Neural crest cell (in vitro differentiated cells): Measurements from ENCODE around the gene CISD1. TPM values are rescaled to one million over a fixed set of nuclear protein-coding genes. Genes with fewer than 3 reads are reported as not detected.

ENCODE experiments used
- DNase-seq: peaks from one replicate; pipeline ENCODE4 v3.0.0; 2021; ENCODE audit warnings: low read depth, mixed read lengths, low spot score
- H3K27ac Mint-ChIP-seq: one replicate; pipeline ENCODE4 v1.8.0; 2021; ENCODE audit warnings: mild to moderate bottlenecking, mixed read lengths; ENCODE audit not compliant: unreplicated experiment
- H3K27me3 Mint-ChIP-seq: 2 replicates; pipeline ENCODE4 v1.8.0; 2021; ENCODE audit warnings: low read depth, mild to moderate bottlenecking, mixed read lengths
- H3K36me3 Mint-ChIP-seq: 2 replicates; pipeline ENCODE4 v1.8.0; 2021; ENCODE audit warnings: low read depth, mild to moderate bottlenecking, mixed read lengths
- H3K4me1 Mint-ChIP-seq: 2 replicates; pipeline ENCODE4 v1.8.0; 2021; ENCODE audit warnings: mixed read lengths
- H3K4me3 Mint-ChIP-seq: one replicate; pipeline ENCODE4 v1.8.0; 2021; ENCODE audit warnings: mild to moderate bottlenecking, mixed read lengths
- H3K9me3 Mint-ChIP-seq: 2 replicates; pipeline ENCODE4 v1.8.0; 2021; ENCODE audit warnings: mixed read lengths
- CTCF ChIP-seq: fragments of 200-600 bp; sonication (generic); conservative IDR thresholded peaks from 2 replicates; pipeline ENCODE4 v1.5.0; 2021; ENCODE audit warnings: antibody characterized with exemption, mild to moderate bottlenecking
- total RNA-seq: library from RNA; stranded (reverse); gene quantifications from 2 replicates; pipeline ENCODE4 v1.2.1, GENCODE V29; 2021

Gene CISD1
- total RNA-seq, 1 donor from 2014 or later: 33.1 TPM

GRCh38 chr10:58264780-58265179, 4.2 kb upstream of the CISD1 start:
- no peaks in the 10 kb centered on the region for H3K36me3 Mint-ChIP-seq
- TF ChIP-seq CTCF: no peak
- H3K4me1 Mint-ChIP-seq: peaks cover 53% of the 10 kb centered on the region
- H3K4me3 Mint-ChIP-seq: peak overlapping the region; percentile 99
- DNase-seq: no peak
- H3K27ac Mint-ChIP-seq: no peak overlapping the region
- peaks cover 4% of the 10 kb centered on the region for H3K27me3 Mint-ChIP-seq
- H3K9me3 Mint-ChIP-seq: no peaks in the 10 kb centered on the region

DNA sequence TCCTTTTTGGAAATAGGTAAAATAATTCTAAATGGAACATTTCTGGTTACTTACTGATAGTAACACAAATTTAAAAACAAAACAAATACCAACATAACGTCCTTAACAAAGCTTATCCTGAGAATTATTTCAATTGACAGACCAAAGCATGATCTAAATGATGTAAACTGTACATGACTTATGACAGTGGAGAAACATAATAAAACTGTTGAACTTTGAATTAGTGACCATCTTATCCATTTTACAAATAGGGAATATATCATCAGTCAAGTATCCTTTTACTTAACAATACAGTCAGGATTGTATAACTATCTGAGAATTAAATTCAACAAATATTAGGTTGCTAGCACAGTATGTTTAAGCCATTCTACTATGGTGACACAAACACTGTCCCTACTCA, 3.7 kb upstream of the CISD1 start:
- Mint-ChIP-seq H3K27me3 (peaks cover 4% of the 10 kb centered on the region), H3K27ac (no peak overlapping the region), H3K36me3 (no peaks in the 10 kb centered on the region), H3K9me3 (no peaks in the 10 kb centered on the region), H3K4me3 (peak overlapping the region; percentile 99), H3K4me1 (peaks cover 53% of the 10 kb centered on the region)
- DNase-seq: no peak
- no peak for TF ChIP-seq CTCF

GRCh38 chr10:58266003-58266825, 2.7 kb upstream of the CISD1 start:
- Mint-ChIP-seq H3K27me3 (peaks cover 4% of the 10 kb centered on the region), H3K4me3 (peak overlapping the region; percentile 99), H3K4me1 (peaks cover 58% of the 10 kb centered on the region), H3K27ac (peak overlapping the region; percentile 58), H3K9me3 (no peaks in the 10 kb centered on the region), H3K36me3 (no peaks in the 10 kb centered on the region)
- DNase-seq: no peak
- TF ChIP-seq CTCF: no peak

- peaks cover 4% of the 10 kb centered on the region for H3K27me3 Mint-ChIP-seq
- no peaks in the 10 kb centered on the region for H3K36me3 Mint-ChIP-seq
- peak overlapping the region; percentile 99 for H3K4me3 Mint-ChIP-seq
- H3K4me1 Mint-ChIP-seq: peaks cover 58% of the 10 kb centered on the region
- peak; percentile 25 for DNase-seq
- H3K27ac Mint-ChIP-seq: peak overlapping the region; percentile 58
- TF ChIP-seq CTCF: no peak
- no peaks in the 10 kb centered on the region for H3K9me3 Mint-ChIP-seq
These were observed 1.9 kb upstream of the CISD1 start for GRCh38 chr10:58266826-58267712.

GRCh38 chr10:58267713-58268453, 1.1 kb upstream of the CISD1 start, which contains the start of gene IPMK:
Gene IPMK (minus strand): TSS chr10:58267894. CDS start chr10:58267611, 283 bp downstream.
- no peak for TF ChIP-seq CTCF
- Mint-ChIP-seq H3K4me1 (peaks cover 58% of the 10 kb centered on the region), H3K27ac (peak within 1 kb of the TSS; percentile 79), H3K36me3 (no peaks in the 10 kb centered on the region), H3K9me3 (no peaks in the 10 kb centered on the region), H3K4me3 (peak within 1 kb of the TSS; percentile 99), H3K27me3 (peaks cover 4% of the 10 kb centered on the region)
- DNase-seq: peak; percentile 83
